GM18498 (cell line): ENCODE measurements around the gene PLA2G3.
"Not testable (repeated sequence)": the region's sequence is repeated elsewhere in the genome, so short reads cannot be mapped to it uniquely, and the experiment has no call there.

Source experiments
- ATAC-seq: cut with Tn5 transposase; IDR thresholded peaks from one replicate; pipeline ENCODE4 v1.9.1; 2021; ENCODE audit warnings: mild to moderate bottlenecking, moderate library complexity; ENCODE audit not compliant: unreplicated experiment

PLA2G3 gene

DNA sequence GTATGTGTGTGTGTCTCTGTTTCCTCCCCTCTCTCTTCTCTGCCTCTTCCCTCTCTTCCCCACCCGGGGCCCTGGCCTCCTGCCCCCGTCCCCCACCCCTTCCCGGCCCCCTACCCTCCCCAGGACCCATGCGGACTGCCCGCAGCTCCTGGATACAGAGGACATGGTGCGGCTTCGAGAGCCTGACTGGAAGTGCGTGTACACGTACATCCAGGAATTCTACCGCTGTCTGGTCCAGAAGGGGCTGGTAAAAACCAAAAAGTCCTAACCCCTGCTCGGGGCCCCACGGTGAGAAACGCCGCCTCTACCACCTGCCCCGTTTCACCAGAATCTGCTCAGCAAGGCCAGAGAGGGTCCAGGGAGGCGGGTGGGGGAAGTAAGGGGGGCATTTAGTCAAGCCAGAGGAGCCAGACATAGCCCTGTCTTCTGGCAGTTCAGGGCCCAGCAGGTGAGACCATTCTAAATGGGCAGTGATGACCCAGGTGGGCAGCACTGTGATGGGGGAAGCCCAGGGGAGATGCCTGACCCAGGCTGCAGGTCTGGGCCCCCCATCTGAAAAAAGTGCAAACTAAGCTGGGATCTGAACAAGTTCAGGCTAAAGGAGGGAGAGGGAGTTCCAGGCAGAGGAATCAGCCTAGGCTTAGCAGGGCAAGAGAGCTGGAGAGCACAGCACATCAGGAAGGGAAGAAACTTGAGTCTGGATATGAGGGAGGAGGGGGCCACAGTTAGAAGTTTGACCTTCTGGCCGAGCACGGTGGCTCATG lies 39.4 kb downstream of the PLA2G3 start:
- ATAC-seq: no peak

DNA sequence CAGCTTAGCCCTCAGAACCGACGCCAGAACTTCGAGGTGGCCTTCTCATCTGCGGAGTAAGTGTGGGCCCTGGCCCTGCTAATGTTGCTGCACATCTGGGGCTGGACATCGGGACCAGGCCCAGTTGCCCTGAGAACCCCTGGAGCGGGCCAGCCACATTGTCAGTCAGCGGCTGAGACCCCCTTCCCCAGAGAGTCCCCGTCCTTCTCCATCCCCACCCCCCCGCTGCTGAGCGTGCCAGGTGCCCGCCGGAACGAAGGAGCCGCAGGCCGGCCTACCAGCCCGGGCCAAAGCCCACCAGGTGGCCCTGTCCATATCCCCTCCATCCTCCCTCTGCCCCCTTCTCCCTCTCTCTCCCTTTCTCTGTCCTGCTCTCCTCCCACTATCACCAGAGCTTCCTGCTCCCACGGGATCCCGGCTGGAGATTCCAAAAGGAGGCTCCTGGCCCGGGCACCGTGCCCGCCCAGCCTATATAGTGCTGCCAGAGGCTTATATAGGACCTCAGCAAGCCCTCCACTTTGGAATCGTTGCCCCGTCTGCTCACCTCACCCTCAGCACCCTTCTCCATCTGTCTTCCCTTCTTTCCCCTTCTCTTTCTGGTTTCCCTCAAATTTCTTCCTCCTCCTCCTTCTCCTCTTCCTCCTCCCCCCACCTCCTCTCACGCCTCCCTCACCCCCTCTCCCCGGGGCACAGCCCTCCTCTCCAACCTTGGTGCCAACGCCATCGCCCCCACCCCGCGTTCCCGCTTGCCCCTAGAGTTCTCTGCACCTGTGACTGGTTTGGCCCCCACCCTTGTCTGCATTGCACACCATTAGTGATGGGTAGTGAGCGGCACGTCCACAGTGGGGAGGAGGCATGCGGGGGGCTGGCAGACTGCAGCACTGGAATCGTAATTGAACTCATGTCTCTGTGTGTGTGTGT lies 40.2 kb downstream of the PLA2G3 start:
- no peak for ATAC-seq

DNA sequence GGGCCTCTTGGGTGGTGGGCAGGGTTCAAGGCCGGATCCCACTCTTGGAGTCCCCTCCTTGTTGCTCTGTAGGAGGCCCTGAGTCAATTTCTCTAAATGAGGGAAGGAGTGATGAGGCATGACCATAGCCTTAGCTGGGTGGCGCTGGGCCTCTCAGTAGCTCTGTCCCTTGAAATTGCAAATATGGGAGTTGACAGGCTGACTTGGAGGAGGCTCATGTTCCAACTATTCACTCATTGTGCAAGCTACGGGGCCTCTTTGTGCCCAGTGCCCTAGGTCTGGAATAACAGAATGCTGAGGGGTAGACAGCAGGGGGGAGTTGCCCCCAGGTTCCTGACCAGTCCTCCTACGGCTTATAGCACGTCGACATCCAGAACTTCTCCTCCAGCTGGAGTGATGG lies 40.9 kb downstream of the PLA2G3 start:
- ATAC-seq: no peak

DNA sequence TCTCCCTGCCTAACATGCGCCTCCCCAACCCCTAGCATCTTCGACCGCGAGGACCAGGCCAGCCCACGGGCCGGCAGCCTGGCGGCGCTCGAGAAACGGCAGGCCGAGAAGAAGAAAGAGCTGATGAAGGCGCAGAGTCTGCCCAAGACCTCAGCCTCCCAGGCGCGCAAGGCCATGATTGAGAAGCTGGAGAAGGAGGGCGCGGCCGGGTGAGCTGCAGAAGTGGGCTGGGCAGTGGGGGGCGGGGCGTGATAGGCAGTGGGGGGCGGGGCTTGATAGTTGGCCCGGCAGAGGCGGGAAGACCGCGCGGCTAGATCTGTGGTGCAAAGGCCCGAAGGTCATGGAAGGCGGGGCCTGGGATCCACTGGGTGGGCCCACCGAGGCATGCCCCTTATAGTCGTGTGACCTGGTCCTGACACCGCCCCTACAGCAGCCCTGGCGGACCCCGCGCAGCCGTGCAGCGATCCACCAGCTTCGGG lies 41.6 kb downstream of the PLA2G3 start:
- ATAC-seq: no peak

DNA sequence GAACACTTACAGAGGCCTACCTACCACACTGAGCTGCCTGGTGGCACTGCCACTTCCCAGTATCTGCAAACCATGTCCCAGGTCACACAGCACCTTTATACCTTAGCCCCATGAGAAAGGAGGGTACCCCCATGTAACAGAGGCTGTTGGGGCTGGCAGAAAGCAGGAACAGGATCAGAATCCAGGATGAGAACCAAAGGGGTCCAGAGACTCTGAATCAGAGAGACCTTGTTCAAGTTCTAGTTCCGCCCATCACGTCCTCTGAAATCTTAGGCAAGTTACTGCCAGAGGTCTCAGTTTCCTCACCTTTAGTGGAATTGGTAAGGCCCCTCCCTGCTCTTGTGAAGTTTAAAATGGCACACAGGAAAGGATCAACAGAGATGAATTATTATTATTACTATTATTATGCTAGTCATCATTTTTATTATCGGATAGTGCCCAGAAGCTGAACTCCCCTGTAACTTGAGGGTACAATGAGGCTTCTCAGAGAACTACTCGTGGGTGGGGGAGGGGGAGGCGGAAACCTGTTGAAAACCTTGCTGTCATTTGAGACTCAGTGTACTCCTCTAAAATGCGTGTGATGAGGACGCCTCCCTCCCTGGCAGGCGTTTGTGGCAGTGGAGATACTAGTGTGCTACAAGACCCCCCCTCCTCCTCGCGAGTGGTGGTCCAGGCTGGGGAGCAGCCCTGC lies 42.2 kb downstream of the PLA2G3 start:
- ATAC-seq: no peak

DNA sequence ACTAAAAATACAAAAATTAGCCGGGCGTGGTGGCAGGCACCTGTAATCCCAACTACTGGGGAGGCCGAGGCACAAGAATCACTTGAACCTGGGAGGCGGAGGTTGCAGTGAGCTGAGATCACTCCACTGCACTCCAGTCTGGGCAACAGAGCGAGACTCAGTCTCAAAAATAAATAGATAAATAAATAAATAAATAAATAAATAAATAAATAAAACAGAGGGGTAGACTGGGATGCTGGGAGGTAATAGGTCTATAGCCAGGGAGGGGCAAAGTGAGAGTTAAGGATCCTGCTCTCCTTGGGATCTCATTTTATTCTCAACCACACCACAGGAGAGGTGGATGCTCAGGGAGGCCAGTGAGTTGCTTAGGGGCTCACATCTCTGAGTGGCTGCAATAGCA lies 42.8 kb downstream of the PLA2G3 start:
- ATAC-seq: not testable (repeated sequence)

DNA sequence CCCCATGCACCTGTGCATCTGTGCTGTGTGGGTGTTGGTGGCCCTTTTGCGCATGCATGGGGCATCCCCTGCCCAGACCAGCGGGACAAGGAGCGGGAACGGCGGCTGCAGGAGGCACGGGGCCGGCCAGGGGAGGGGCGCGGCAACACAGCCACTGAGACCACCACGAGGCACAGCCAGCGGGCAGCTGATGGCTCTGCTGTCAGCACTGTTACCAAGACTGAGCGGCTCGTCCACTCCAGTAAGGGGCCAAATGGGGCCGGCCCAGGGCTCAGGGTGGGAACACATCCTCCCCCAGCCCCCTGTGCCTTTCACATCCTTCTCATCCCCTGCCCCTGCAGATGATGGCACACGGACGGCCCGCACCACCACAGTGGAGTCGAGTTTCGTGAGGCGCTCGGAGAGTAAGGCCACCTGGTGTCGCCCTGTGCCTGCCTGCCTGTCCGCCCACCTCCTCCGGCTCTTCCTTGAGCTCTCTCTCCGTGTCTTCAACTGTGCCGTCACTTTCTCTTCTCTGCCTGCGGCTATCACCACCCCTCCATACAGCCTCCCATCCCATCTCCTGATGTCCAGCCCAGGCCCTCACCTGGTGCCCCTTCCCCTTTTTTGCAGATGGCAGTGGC lies 43.5 kb downstream of the PLA2G3 start:
- ATAC-seq: no peak

DNA sequence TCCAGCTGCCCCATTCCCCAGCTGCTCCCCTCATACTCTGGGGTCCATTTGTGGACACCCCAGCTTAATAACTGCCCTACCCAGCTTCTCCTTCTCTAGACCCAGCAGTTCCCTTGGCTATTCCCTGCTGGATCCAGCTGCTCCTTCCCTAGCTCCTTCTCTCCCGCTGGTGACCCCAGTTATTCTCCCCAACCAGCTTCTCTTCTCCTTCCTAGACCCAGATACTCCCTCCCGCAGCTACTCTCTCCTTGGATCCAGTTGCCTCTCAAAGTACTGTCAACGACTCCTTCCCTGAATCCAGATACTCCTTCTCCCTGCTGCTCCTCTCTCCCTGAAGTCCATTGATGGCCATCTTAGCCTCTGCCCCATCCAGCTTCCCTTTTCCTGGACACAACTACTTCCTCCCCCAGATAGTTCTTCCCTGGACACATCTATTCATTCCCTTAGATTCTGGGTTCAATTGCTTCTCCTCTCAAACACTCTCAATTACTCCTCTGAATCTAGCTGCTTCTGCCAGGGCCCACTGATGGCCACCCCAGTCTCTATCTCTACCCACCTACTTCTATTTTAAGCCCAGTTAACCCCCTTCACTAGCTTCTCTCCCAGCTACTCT lies 44.6 kb downstream of the PLA2G3 start:
- no peak for ATAC-seq

DNA sequence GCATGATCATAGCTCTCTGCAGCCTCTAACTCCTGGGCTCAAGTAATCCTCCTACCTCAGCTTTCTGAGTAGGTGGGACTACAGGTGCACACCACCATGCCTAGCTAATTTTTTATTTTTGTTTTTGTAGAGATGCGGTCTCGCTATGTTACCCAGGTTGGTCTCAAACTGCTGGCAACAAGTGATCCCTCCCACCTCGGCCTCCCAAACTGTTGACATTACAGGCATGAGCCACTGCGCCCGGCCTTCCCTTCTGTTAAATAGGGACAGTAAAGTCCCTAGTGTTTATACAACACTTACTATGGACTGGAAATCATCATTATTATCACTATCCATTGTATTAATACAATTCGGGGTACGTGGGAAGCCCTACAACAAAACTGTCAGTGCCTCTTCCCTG lies 45.6 kb downstream of the PLA2G3 start:
- ATAC-seq: no peak

DNA sequence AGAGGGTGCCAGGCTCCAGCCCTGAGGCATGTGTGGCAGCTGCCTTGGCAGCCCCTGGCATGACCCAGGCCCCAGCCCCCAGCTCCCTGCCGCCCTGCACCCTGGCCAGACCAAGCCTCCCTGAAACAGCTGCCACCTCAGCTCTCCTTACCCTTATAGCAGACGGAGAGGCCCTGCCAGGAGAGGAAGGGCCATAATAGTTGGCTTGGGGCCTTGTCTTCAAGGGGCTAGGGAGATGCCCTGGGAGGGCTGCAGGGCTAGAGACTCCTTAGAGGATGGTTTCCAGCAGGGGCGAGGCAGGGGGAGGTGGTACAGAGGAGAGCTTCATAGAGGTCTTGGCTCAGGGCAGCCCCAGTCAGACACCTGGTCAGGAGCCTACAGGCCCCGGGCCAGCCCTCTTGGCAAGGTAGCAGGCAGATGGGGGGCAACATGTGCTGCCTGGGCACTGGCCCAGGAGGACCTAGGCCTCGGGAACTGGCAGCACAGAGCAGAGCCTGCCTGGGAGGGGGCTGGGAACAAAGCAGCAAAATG lies 46.2 kb downstream of the PLA2G3 start:
- ATAC-seq: no peak

DNA sequence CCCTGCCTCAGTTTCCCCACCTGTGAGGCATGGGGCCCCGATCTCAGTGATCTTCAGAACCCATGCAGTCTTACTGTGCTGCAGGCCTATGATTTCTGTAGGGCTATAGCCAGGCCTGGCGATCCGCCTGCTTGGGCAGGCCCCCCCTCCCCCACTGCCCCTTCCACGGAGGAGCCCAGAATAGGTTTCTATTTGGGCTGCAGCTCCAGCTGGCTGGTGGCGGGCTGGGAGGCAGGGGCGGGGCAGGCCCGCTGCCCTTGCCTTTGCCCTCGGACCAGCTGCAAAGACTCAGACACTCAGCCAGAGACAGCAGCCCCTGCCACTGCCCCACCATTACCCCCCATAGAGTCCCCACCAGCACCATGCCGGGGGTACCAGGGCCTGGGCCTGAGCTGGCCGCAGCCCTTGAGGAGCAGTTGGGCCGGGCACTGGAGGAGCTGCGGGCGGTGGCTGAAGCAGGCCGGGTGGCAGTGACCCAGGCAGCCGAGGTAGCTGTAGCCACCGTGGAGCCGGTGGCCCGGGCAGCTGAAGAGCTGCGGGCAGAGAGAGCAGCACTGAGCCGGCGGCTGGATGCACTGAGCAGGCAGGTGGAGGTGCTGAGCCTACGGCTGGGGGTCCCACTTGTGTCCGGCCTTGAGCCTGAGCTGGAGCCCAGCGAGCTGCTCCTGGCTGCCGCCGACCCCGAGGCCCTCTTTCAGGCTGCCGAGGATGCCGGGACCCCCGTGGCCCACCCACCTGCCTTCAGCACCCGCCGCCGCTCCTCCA lies 47.0 kb downstream of the PLA2G3 start:
- ATAC-seq: no peak

DNA sequence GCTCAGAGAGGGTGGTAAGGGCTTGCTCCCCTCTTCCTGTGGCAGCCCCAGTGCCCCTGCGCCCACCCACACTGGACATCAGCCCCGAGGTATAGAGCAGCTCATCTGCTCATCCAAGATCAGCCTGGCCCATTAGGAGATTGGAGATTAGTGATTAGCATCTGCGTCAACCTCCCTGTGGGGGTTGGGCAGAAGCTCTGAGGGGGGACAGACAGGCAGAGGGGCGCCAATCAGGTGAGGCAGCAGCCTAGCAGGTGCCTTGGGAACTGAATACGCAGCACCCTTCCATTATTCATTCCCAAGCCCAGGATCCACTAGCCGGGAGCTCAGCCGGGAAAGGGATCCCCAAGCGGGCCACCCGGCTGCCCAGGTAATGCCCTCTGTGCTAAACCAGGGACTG lies 48.1 kb downstream of the PLA2G3 start:
- ATAC-seq: no peak

DNA sequence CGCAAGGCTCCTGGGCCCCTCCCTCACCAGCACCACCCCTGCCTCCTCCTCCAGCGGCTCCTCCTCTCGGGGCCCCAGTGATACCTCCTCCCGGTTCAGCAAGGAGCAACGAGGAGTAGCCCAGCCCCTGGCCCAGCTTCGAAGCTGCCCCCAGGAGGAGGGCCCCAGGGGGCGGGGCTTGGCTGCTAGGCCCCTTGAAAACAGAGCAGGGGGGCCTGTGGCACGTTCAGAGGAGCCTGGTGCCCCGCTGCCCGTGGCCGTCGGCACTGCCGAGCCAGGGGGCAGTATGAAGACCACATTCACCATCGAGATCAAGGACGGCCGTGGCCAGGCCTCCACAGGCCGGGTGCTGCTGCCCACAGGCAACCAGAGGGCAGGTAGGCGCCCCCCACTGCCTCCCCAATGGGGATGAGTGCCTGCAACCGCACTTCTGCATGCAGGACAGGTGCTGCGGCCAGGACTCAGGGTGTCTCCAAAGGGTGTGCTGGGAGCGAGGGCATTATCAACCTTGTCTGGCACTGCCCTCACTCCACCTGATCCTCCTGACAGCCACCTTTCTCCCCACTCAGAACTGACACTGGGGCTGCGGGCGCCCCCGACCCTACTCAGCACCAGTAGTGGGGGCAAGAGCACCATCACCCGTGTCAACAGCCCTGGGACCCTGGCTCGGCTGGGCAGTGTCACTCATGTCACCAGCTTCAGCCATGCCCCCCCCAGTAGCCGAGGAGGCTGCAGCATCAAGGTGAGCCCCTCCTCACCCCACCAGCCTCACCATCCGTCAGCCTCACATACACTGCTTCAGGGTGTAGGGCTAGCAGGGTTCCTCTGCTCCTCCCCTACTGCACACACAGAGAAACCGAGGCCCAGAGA lies 49.0 kb downstream of the PLA2G3 start:
- ATAC-seq: no peak

DNA sequence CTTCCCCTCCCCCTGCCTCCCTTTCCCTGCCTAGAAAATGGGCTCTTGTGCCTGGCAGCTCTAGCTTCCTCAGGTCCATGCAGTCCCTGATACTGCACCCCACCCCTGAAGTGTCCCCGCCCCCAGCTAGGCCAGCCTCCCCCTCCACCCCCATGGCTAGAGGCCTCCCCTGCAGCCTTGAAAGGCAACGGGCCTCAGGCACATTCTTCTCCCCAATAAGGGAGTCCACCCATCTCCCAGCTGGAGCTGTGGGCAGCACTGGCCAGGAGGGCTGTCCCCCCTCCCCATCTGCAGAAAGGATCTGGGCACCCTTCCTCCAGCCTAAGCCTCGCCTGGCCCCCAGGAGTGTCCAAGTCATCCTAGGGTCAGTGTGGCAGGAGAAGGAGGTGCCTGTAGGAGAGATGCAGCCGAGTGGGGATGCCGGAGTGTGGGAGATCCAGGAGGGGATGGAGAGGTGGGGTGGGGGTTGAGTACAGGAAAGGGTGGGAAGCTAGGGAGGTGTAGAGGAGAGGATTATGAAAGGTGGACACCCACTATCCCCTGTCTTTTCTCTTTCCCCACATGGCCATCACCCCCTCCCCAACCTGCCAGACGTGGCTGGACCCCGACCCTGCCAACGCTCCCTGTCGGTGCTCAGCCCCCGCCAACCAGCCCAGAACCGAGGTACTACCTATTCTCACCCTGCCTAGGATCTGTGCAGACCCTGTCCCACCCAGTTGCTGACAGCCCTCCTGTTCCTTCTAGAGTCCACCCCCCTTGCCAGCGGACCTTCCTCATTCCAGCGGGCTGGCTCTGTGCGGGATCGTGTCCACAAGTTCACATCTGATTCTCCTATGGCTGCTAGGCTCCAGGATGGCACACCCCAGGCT lies 49.9 kb downstream of the PLA2G3 start:
- no peak for ATAC-seq

DNA sequence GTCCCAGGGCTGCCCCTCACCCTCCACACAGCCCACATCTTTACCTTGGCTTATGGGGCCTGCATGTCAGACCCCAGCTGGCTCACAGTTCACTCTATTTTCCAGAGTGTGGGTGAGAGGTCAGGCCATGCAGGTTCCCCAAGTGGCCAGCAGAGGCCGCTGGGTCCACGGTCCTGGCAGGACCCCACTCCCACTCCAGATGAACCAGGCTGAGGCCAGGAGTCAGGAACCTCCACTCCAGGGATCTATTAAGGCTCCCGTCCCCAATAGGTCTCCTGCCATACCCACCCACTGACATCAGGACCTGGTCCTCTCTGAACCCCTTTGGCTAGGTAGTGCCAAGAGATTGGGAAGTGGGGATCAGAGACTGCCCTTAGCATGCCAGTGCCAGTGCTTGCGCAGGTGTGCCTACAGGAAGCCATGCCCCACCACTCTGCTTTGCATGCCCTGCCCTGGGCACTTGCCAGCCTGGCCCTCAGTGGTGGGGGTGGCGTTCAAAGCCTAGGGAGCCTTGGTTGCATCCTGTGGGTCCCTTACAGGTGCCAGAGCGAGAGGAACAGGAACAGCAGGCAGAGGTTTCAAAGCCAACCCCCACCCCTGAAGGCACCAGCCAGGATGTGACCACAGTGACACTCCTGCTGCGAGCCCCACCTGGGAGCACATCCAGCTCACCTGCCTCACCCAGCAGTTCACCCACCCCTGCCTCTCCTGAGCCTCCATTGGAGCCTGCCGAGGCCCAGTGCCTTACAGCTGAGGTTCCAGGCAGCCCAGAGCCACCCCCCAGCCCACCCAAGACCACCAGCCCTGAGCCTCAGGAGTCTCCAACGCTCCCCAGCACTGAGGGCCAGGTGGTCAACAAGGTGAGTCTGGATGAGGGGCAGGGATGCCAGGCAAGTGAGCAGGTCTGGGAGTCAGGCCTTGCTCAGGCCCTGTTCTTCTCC lies 50.9 kb downstream of the PLA2G3 start:
- ATAC-seq: no peak

DNA sequence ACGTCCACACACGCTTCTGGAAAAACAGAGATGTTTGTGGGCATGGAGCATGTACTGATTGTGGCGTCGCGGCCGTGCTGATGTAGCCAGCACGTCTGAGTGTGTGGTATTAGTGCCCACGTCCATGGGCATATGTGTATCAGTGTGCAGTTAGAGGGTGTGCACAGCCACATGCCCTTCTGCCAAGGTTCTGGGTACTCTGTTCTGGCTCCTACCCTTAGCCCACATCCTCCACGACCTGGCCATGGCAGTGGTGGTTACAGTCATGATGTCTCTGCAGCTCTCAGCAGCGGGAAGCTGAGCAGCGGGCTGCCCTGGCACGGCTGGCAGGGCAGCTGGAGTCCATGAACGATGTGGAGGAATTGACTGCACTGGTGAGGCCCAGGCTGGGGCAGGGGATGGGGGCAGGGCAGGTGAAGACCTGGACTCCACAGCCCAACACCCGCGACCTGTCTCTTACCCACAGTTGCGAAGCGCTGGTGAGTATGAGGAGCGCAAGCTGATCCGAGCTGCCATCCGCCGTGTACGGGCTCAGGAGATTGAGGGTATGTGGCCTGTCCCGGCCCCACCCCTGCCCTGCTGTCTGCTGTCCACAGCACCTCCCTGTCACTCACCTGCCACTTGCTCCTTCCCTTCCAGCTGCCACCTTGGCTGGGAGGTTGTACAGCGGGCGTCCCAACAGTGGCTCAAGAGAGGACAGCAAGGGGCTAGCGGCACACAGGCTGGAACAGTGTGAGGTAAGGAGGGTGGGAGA lies 51.9 kb downstream of the PLA2G3 start:
- ATAC-seq: no peak
